Endodermal cell (in vitro differentiated cells): ENCODE data around the gene CYP4F12. TPM values are rescaled to one million over a fixed set of nuclear protein-coding genes. Genes with fewer than 3 reads are reported as not detected.

Source experiments
- DNase-seq: peaks from one replicate; pipeline ENCODE4 v3.0.0-alpha.2; 2017
- H3K27ac ChIP-seq: 2 replicates; pipeline ENCODE4 v1.5.1; 2013; ENCODE audit warnings: mild to moderate bottlenecking, low read depth, low read length, moderate library complexity
- H3K27me3 ChIP-seq: 2 replicates; pipeline ENCODE4 v1.6.1; 2013; ENCODE audit warnings: mild to moderate bottlenecking, low read length, moderate library complexity; ENCODE audit not compliant: insufficient read depth, control insufficient read depth, poor library complexity, severe bottlenecking
- H3K36me3 ChIP-seq: 2 replicates; pipeline ENCODE4 v1.7.0; 2013; ENCODE audit warnings: mild to moderate bottlenecking, low read length, moderate library complexity; ENCODE audit not compliant: control insufficient read depth, insufficient read depth
- H3K4me1 ChIP-seq: one replicate; pipeline ENCODE4 v1.7.0; 2013; ENCODE audit warnings: low read length; ENCODE audit not compliant: control insufficient read depth, insufficient read depth
- H3K4me3 ChIP-seq: 2 replicates; pipeline ENCODE4 v1.5.1; 2013; ENCODE audit warnings: mild to moderate bottlenecking, low read length, moderate library complexity
- H3K9ac ChIP-seq: 2 replicates; pipeline ENCODE4 v1.6.1; 2013; ENCODE audit warnings: mild to moderate bottlenecking, low read length, moderate library complexity; ENCODE audit not compliant: poor library complexity, severe bottlenecking; ENCODE audit errors: extremely low read depth
- H3K9me3 ChIP-seq: 2 replicates; pipeline ENCODE4 v1.6.1; 2013; ENCODE audit warnings: mild to moderate bottlenecking, low read length, moderate library complexity; ENCODE audit not compliant: control insufficient read depth
- H3K27ac Mint-ChIP-seq: 2 replicates; pipeline ENCODE4 v1.8.0; 2020; ENCODE audit warnings: mixed read lengths
- H3K27me3 Mint-ChIP-seq: 2 replicates; pipeline ENCODE4 v1.8.0; 2021; ENCODE audit warnings: mild to moderate bottlenecking, mixed read lengths; ENCODE audit not compliant: insufficient read depth
- H3K36me3 Mint-ChIP-seq: 2 replicates; pipeline ENCODE4 v1.8.0; 2020; ENCODE audit warnings: low read depth, mixed read lengths
- H3K4me1 Mint-ChIP-seq: 2 replicates; pipeline ENCODE4 v1.8.0; 2020; ENCODE audit warnings: mixed read lengths
- H3K4me3 Mint-ChIP-seq: 2 replicates; pipeline ENCODE4 v1.8.0; 2020; ENCODE audit warnings: mild to moderate bottlenecking, moderate library complexity, mixed read lengths
- H3K9me3 Mint-ChIP-seq: 2 replicates; pipeline ENCODE4 v1.8.0; 2020; ENCODE audit warnings: mild to moderate bottlenecking, mixed read lengths
- CTCF ChIP-seq: fragments of 200-600 bp; sonication (generic); conservative IDR thresholded peaks from 2 replicates; pipeline ENCODE4 v1.5.0; 2021; ENCODE audit warnings: antibody characterized with exemption, mild to moderate bottlenecking
- WGBS, 2 experiments: methylation state at CpG; one replicate each; pipeline versions ENCODE4 v1.1.5 to v1.1.7; 2013; ENCODE audit warnings: missing lambda C conversion rate in 2 of 2, mixed read lengths in 1 of 2; ENCODE audit not compliant: insufficient coverage in 1 of 2, insufficient read length in 1 of 2; 5-methylcytosine and 5-hydroxymethylcytosine counted together
- total RNA-seq, 2 donors: library from RNA; stranded (reverse); fragmentation: NEBNext Ultra II Directional in 1 of 2; extraction: Animal tissue kit (Norgen Biotek cat#: 25700) in 1 of 2; gene quantifications; 2 replicates in 1 of 2; 3 replicates in 1 of 2; pipeline ENCODE4 v1.2.1, GENCODE V29; 2021

The CYP4F12 gene
- total RNA-seq, 2 donors from 2014 or later, result not detected

- H3K9ac ChIP-seq, result no peak overlapping the region
- WGBS, 2 experiments, result 0% methylated on average over 1 of the region's 1 CpG
- H3K27me3 ChIP-seq, result no peaks in the 10 kb centered on the region
- TF ChIP-seq CTCF, result no peak
- H3K27me3 Mint-ChIP-seq, result no peaks in the 10 kb centered on the region
- no peak overlapping the region for H3K27ac ChIP-seq
- H3K9me3 Mint-ChIP-seq, result peaks cover 89% of the 10 kb centered on the region
- peaks cover 69% of the 10 kb centered on the region for H3K9me3 ChIP-seq
- H3K27ac Mint-ChIP-seq, result no peak overlapping the region
- no peaks in the 10 kb centered on the region for H3K36me3 ChIP-seq
- H3K36me3 Mint-ChIP-seq, result no peaks in the 10 kb centered on the region
- H3K4me1 ChIP-seq, result no peaks in the 10 kb centered on the region
- no peaks in the 10 kb centered on the region for H3K4me1 Mint-ChIP-seq
- DNase-seq, result no peak
- no peak overlapping the region for H3K4me3 ChIP-seq
- H3K4me3 Mint-ChIP-seq, result no peak overlapping the region
Observed at GRCh38 chr19:15732388-15732787, 59.5 kb downstream of the CYP4F12 start.

GRCh38 chr19:15733895-15734294 is 61.0 kb downstream of the CYP4F12 start:
- 43 to 53% methylated on average over 1 to 6 of the region's 6 CpGs for WGBS, 2 experiments
- Mint-ChIP-seq H3K4me3 (no peak overlapping the region), H3K9me3 (peaks cover 87% of the 10 kb centered on the region)

GRCh38 chr19:15737722-15738121 is 64.8 kb downstream of the CYP4F12 start, which contains the start of gene OR10H3:
Gene OR10H3 (plus strand): TSS chr19:15737985. CDS start chr19:15741393, 3,408 bp downstream.
- H3K27ac ChIP-seq, result no peak within 1 kb of the TSS
- no peaks in the 10 kb centered on the region for H3K36me3 Mint-ChIP-seq
- no peak within 1 kb of the TSS for H3K4me3 ChIP-seq
- no peak within 1 kb of the TSS for H3K4me3 Mint-ChIP-seq
- no peaks in the 10 kb centered on the region for H3K27me3 Mint-ChIP-seq
- H3K9me3 Mint-ChIP-seq, result peaks cover 82% of the 10 kb centered on the region
- TF ChIP-seq CTCF, result no peak
- no peak within 1 kb of the TSS for H3K9ac ChIP-seq
- no peaks in the 10 kb centered on the region for H3K4me1 Mint-ChIP-seq
- peaks cover 74% of the 10 kb centered on the region for H3K9me3 ChIP-seq
- H3K4me1 ChIP-seq, result no peaks in the 10 kb centered on the region
- DNase-seq, result no peak
- no peaks in the 10 kb centered on the region for H3K27me3 ChIP-seq
- no peak within 1 kb of the TSS for H3K27ac Mint-ChIP-seq
- H3K36me3 ChIP-seq, result no peaks in the 10 kb centered on the region
- 34 to 44% methylated on average over 2 to 3 of the region's 4 CpGs for WGBS, 2 experiments

More at GRCh38 chr19:15733895-15734294, 61.0 kb downstream of the CYP4F12 start:
- DNase-seq, result no peak
- H3K9me3 ChIP-seq, result peaks cover 73% of the 10 kb centered on the region
- H3K9ac ChIP-seq, result no peak overlapping the region
- TF ChIP-seq CTCF, result no peak
- H3K4me1 ChIP-seq, result no peaks in the 10 kb centered on the region
- no peaks in the 10 kb centered on the region for H3K36me3 ChIP-seq
- H3K27me3 Mint-ChIP-seq, result no peaks in the 10 kb centered on the region
- H3K4me1 Mint-ChIP-seq, result no peaks in the 10 kb centered on the region
- no peaks in the 10 kb centered on the region for H3K36me3 Mint-ChIP-seq
- no peaks in the 10 kb centered on the region for H3K27me3 ChIP-seq
- H3K27ac Mint-ChIP-seq, result no peak overlapping the region
- no peak overlapping the region for H3K27ac ChIP-seq
- H3K4me3 ChIP-seq, result no peak overlapping the region
